ENCODE measurements around the gene EXOC4. TPM values are rescaled to one million over a fixed set of nuclear protein-coding genes. Genes with fewer than 3 reads are reported as not detected.

Gene EXOC4
- total RNA-seq, 1 donor from 2014 or later = 145 TPM

- DNase-seq (ENCODE audit: low spot score, unreplicated experiment) = no peak
- peaks cover 7% of the 10 kb centered on the region for H3K9me3 Mint-ChIP-seq (ENCODE audit: low read depth)
- no peaks in the 10 kb centered on the region for H3K27me3 Mint-ChIP-seq
- peak overlapping the region; percentile 74 for H3K27ac Mint-ChIP-seq
- no peak overlapping the region for H3K4me3 Mint-ChIP-seq (ENCODE audit: low read depth)
- TF ChIP-seq CTCF (IDR thresholded peaks at IDR 0.05; ENCODE audit: unreplicated experiment) = no peak
- no peaks in the 10 kb centered on the region for H3K4me1 Mint-ChIP-seq (ENCODE audit: low read depth)
- H3K36me3 Mint-ChIP-seq (ENCODE audit: insufficient read depth) = peaks cover 16% of the 10 kb centered on the region
These were observed 332.2 kb downstream of the EXOC4 start for GRCh38 chr7:133584956-133585668.

GRCh38 chr7:133586253-133586652, 333.4 kb downstream of the EXOC4 start:
- Mint-ChIP-seq H3K4me3 (ENCODE audit: low read depth) (no peak overlapping the region), H3K9me3 (ENCODE audit: low read depth) (peaks cover 4% of the 10 kb centered on the region), H3K27ac (no peak overlapping the region), H3K4me1 (ENCODE audit: low read depth) (no peaks in the 10 kb centered on the region), H3K27me3 (no peaks in the 10 kb centered on the region), H3K36me3 (ENCODE audit: insufficient read depth) (peaks cover 10% of the 10 kb centered on the region)
- no peak for TF ChIP-seq CTCF (IDR thresholded peaks at IDR 0.05; ENCODE audit: unreplicated experiment)
- no peak for DNase-seq (ENCODE audit: low spot score, unreplicated experiment)

GRCh38 chr7:133587903-133588302, 335.0 kb downstream of the EXOC4 start:
- H3K27me3 Mint-ChIP-seq = no peaks in the 10 kb centered on the region
- H3K4me3 Mint-ChIP-seq (ENCODE audit: low read depth) = no peak overlapping the region
- H3K27ac Mint-ChIP-seq = no peak overlapping the region
- H3K4me1 Mint-ChIP-seq (ENCODE audit: low read depth) = no peaks in the 10 kb centered on the region
- H3K36me3 Mint-ChIP-seq (ENCODE audit: insufficient read depth) = peaks cover 7% of the 10 kb centered on the region
- H3K9me3 Mint-ChIP-seq (ENCODE audit: low read depth) = peaks cover 4% of the 10 kb centered on the region
- no peak for DNase-seq (ENCODE audit: low spot score, unreplicated experiment)
- TF ChIP-seq CTCF (IDR thresholded peaks at IDR 0.05; ENCODE audit: unreplicated experiment) = no peak

GRCh38 chr7:133590795-133591194, 337.9 kb downstream of the EXOC4 start:
- H3K27ac Mint-ChIP-seq = no peak overlapping the region
- H3K4me1 Mint-ChIP-seq (ENCODE audit: low read depth) = no peaks in the 10 kb centered on the region
- H3K9me3 Mint-ChIP-seq (ENCODE audit: low read depth) = peaks cover 4% of the 10 kb centered on the region
- no peak for TF ChIP-seq CTCF (IDR thresholded peaks at IDR 0.05; ENCODE audit: unreplicated experiment)
- H3K27me3 Mint-ChIP-seq = no peaks in the 10 kb centered on the region
- DNase-seq (ENCODE audit: low spot score, unreplicated experiment) = no peak
- peaks cover 5% of the 10 kb centered on the region for H3K36me3 Mint-ChIP-seq (ENCODE audit: insufficient read depth)
- no peak overlapping the region for H3K4me3 Mint-ChIP-seq (ENCODE audit: low read depth)

- Mint-ChIP-seq H3K36me3 (ENCODE audit: insufficient read depth) (peaks cover 2% of the 10 kb centered on the region), H3K4me3 (ENCODE audit: low read depth) (no peak overlapping the region), H3K27me3 (no peaks in the 10 kb centered on the region), H3K27ac (no peak overlapping the region), H3K4me1 (ENCODE audit: low read depth) (no peaks in the 10 kb centered on the region), H3K9me3 (ENCODE audit: low read depth) (no peaks in the 10 kb centered on the region)
- TF ChIP-seq CTCF (IDR thresholded peaks at IDR 0.05; ENCODE audit: unreplicated experiment) = no peak
- no peak for DNase-seq (ENCODE audit: low spot score, unreplicated experiment)
These were observed 338.9 kb downstream of the EXOC4 start for GRCh38 chr7:133591704-133592340.

Data from progenitor cell of endocrine pancreas (in vitro differentiated cells).